IMR-90 (cell line): ENCODE data around the gene CLDN19.

Experiments
- CEBPB ChIP-seq: IDR thresholded peaks from 2 replicates; pipeline ENCODE4 v1.6.1; 2012; ENCODE audit warnings: low read depth, low read length, improper control_type of control experiment
- CHD1 ChIP-seq: IDR thresholded peaks from 2 replicates; pipeline ENCODE4 v1.6.1; 2012; ENCODE audit warnings: low read depth, low read length, improper control_type of control experiment
- CTCF ChIP-seq: conservative IDR thresholded peaks from 2 replicates; pipeline ENCODE4 v1.5.1; 2012; ENCODE audit warnings: mild to moderate bottlenecking, low read depth, low read length, improper control_type of control experiment
- ELK1 ChIP-seq: fragments of 150-350 bp; IDR thresholded peaks from 2 replicates; pipeline ENCODE4 v1.6.1; 2016; ENCODE audit warnings: low read depth, mild to moderate bottlenecking, low read length, moderate library complexity, borderline replicate concordance
- FOS ChIP-seq: fragments of 150-350 bp; IDR thresholded peaks from 2 replicates; pipeline ENCODE4 v1.6.1; 2016; ENCODE audit warnings: low read depth, low read length
- MAFK ChIP-seq: IDR thresholded peaks from 2 replicates; pipeline ENCODE4 v1.6.1; 2012; ENCODE audit warnings: low read depth, low read length, improper control_type of control experiment
- MAZ ChIP-seq: IDR thresholded peaks from 2 replicates; pipeline ENCODE4 v1.6.1; 2012; ENCODE audit warnings: low read depth, mild to moderate bottlenecking, low read length, improper control_type of control experiment, moderate library complexity, borderline replicate concordance
- MXI1 ChIP-seq: IDR thresholded peaks from 2 replicates; pipeline ENCODE4 v1.6.1; 2012; ENCODE audit warnings: low read depth, mild to moderate bottlenecking, low read length, moderate library complexity, borderline replicate concordance
- POLR2A ChIP-seq: IDR thresholded peaks from 2 replicates; pipeline ENCODE4 v1.6.1; 2012; ENCODE audit warnings: mild to moderate bottlenecking, low read depth, low read length
- RAD21 ChIP-seq: IDR thresholded peaks from 2 replicates; pipeline ENCODE4 v1.6.1; 2012; ENCODE audit warnings: low read length, improper control_type of control experiment
- RCOR1 ChIP-seq: IDR thresholded peaks from 2 replicates; pipeline ENCODE4 v1.6.1; 2012; ENCODE audit warnings: mild to moderate bottlenecking, low read length, improper control_type of control experiment; ENCODE audit not compliant: insufficient replicate concordance
- RFX5 ChIP-seq: IDR thresholded peaks from 2 replicates; pipeline ENCODE4 v1.8.0; 2012; ENCODE audit warnings: low read depth, mild to moderate bottlenecking, low read length, moderate library complexity
- SMC3 ChIP-seq: fragments of 150-350 bp; IDR thresholded peaks from 2 replicates; pipeline ENCODE4 v1.6.1; 2016; ENCODE audit warnings: low read depth, mild to moderate bottlenecking, antibody characterized with exemption, low read length, moderate library complexity
- USF2 ChIP-seq: fragments of 150-350 bp; IDR thresholded peaks from 2 replicates; pipeline ENCODE4 v1.6.1; 2017; ENCODE audit warnings: mild to moderate bottlenecking, antibody characterized with exemption, low read length, low read depth

GRCh38 chr1:42703888-42704464 lies 36.1 kb downstream of the CLDN19 start:
- TF ChIP-seq CTCF (no peak), POLR2A (no peak), MXI1 (no peak), MAFK (no peak), RCOR1 (no peak), FOS (no peak), USF2 (no peak), RAD21 (no peak), SMC3 (no peak), RFX5 (no peak), CEBPB (no peak), ELK1 (no peak), MAZ (no peak), CHD1 (no peak)
